DND-41 (cell line): Measurements from ENCODE around the gene CLPTM1L.

Experiments
- ATAC-seq: fragments of 200-7000 bp; cut with Tn5 transposase; 3 replicates; pipeline ENCODE4 v1.9.1; 2021; ENCODE audit warnings: low read depth; ENCODE audit not compliant: insufficient read depth
- DNase-seq: peaks from one replicate; pipeline ENCODE4 v3.0.0-alpha.2; 2020
- H2AFZ ChIP-seq: 2 replicates; pipeline ENCODE4 v1.6.0; 2012; ENCODE audit warnings: low read depth, low read length
- H3K27ac ChIP-seq: 2 replicates; pipeline ENCODE4 v1.5.1; 2012; ENCODE audit warnings: low read length, inconsistent platforms
- H3K27me3 ChIP-seq: fragments of 200-600 bp; sonication (generic); 2 replicates; pipeline ENCODE4 v1.6.0; 2012; ENCODE audit warnings: low read length, mild to moderate bottlenecking, inconsistent platforms; ENCODE audit not compliant: insufficient read depth, poor library complexity
- H3K36me3 ChIP-seq: 2 replicates; pipeline ENCODE4 v1.5.1; 2012; ENCODE audit warnings: low read length, inconsistent platforms; ENCODE audit not compliant: insufficient read depth
- H3K4me1 ChIP-seq: 2 replicates; pipeline ENCODE4 v1.5.1; 2012; ENCODE audit warnings: mild to moderate bottlenecking, low read length; ENCODE audit not compliant: insufficient read depth
- H3K4me2 ChIP-seq: 2 replicates; pipeline ENCODE4 v1.6.0; 2012; ENCODE audit warnings: mild to moderate bottlenecking, moderate library complexity, low read length, inconsistent platforms; ENCODE audit not compliant: insufficient read depth
- H3K4me3 ChIP-seq, 2 experiments: fragments of 200-600 bp in 1 of 2; shearing (Covaris generic) in 1 of 2; 2 replicates each; pipeline ENCODE4 v1.5.1; 2012 to 2016; ENCODE audit warnings: inconsistent platforms in 2 of 2, low read length in 2 of 2, mild to moderate bottlenecking in 2 of 2, low read depth in 1 of 2, moderate library complexity in 1 of 2
- H3K79me2 ChIP-seq: 2 replicates; pipeline ENCODE4 v1.6.0; 2012; ENCODE audit warnings: low read length, inconsistent platforms; ENCODE audit not compliant: insufficient read depth
- H3K9ac ChIP-seq: 2 replicates; pipeline ENCODE4 v1.6.0; 2012; ENCODE audit warnings: low read depth, mild to moderate bottlenecking, inconsistent platforms, low read length, moderate library complexity
- H3K9me3 ChIP-seq: 2 replicates; pipeline ENCODE4 v1.5.1; 2012; ENCODE audit warnings: low read length, moderate library complexity, mild to moderate bottlenecking, inconsistent platforms; ENCODE audit not compliant: insufficient read depth, severe bottlenecking
- H4K20me1 ChIP-seq: 2 replicates; pipeline ENCODE4 v1.6.0; 2012; ENCODE audit warnings: low read length; ENCODE audit not compliant: insufficient read depth
- EZH2 ChIP-seq: IDR thresholded peaks from 3 replicates; pipeline ENCODE4 v1.6.1; 2012; ENCODE audit warnings: borderline replicate concordance, low read depth, mild to moderate bottlenecking, moderate library complexity, low read length, inconsistent platforms; ENCODE audit not compliant: severe bottlenecking
- TF ChIP-seq, protein P1 (sequence below): IDR thresholded peaks from 2 replicates; pipeline ENCODE4 v1.5.1; 2012; ENCODE audit warnings: borderline replicate concordance, low read length, moderate library complexity, mild to moderate bottlenecking; ENCODE audit not compliant: poor library complexity, severe bottlenecking; ENCODE audit errors: extremely low read depth

CLPTM1L gene

DNA sequence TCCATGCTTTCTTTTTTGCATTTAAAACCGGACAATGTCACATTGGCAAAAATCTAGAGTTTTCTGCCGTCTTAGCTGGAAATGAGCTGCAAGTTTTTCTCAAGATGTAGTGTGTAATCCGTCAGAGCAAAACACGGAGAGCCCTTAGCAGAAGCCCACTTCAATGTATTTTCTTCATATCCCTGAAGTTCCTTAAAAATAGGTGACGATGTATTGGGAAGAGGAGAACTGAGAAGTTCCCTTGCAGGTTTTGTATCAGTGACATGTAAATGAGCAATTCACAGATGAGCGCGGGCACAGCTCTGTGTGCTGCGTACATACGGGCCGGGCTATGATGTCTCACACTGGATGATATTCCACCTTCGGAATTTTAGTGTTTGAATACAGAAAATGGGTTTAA is 14.8 kb upstream of the CLPTM1L start:
- no peak for ATAC-seq
- no peak overlapping the region for H2AFZ ChIP-seq

DNA sequence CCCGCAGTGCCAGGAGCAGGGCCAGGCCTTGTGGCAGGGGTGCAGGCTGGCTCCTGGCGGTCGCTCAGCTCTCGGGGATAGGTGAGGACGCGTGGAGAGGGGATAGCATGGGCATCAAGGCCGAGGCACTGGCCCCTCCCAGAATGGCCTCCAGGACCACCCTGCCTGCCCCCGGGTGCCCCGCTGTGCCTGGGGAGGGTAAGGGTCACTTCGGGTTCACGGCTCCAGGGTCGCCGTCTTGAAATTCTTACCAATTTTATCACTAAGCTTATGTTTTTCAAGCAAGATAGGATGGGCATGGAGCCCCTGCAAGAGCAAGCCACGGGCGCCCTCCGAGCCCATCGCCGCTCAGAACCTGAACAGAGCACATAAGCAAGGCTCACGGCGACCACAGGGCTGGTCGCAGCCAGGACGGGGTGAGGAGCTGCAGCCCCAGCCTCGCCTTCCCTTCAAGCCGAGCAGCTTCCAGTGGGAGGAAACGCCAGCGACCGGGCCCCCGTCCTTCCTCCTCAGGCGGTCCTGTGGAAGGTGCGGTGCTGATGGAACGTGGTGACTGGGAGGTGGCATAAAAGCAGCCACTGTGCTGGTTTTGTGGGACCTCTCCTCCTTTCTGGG is 14.2 kb upstream of the CLPTM1L start:
- no peak overlapping the region for H3K4me3 ChIP-seq
- DNase-seq (no peak), ATAC-seq (no peak)
- no peak overlapping the region for H3K4me2 ChIP-seq
- H3K9ac ChIP-seq = no peak overlapping the region
- no peak overlapping the region for H3K27ac ChIP-seq
- no peaks in the 10 kb centered on the region for H3K79me2 ChIP-seq
- no peaks in the 10 kb centered on the region for H3K9me3 ChIP-seq
- no peaks in the 10 kb centered on the region for H4K20me1 ChIP-seq
- no peak overlapping the region for H2AFZ ChIP-seq
- H3K36me3 ChIP-seq = no peaks in the 10 kb centered on the region
- peaks cover 2% of the 10 kb centered on the region for H3K4me1 ChIP-seq
- no peak for TF ChIP-seq EZH2
- TF ChIP-seq, protein P1, sequence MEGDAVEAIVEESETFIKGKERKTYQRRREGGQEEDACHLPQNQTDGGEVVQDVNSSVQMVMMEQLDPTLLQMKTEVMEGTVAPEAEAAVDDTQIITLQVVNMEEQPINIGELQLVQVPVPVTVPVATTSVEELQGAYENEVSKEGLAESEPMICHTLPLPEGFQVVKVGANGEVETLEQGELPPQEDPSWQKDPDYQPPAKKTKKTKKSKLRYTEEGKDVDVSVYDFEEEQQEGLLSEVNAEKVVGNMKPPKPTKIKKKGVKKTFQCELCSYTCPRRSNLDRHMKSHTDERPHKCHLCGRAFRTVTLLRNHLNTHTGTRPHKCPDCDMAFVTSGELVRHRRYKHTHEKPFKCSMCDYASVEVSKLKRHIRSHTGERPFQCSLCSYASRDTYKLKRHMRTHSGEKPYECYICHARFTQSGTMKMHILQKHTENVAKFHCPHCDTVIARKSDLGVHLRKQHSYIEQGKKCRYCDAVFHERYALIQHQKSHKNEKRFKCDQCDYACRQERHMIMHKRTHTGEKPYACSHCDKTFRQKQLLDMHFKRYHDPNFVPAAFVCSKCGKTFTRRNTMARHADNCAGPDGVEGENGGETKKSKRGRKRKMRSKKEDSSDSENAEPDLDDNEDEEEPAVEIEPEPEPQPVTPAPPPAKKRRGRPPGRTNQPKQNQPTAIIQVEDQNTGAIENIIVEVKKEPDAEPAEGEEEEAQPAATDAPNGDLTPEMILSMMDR = no peak
- H3K27me3 ChIP-seq = peaks cover 5% of the 10 kb centered on the region

More for the DNA sequence above, 14.8 kb upstream of the CLPTM1L start:
- no peaks in the 10 kb centered on the region for H4K20me1 ChIP-seq
- DNase-seq = no peak
- no peaks in the 10 kb centered on the region for H3K79me2 ChIP-seq
- H3K27ac ChIP-seq = no peak overlapping the region
- no peaks in the 10 kb centered on the region for H3K9me3 ChIP-seq
- H3K9ac ChIP-seq = no peak overlapping the region
- no peaks in the 10 kb centered on the region for H3K36me3 ChIP-seq
- peaks cover 5% of the 10 kb centered on the region for H3K4me1 ChIP-seq
- peaks cover 5% of the 10 kb centered on the region for H3K27me3 ChIP-seq
- H3K4me3 ChIP-seq = no peak overlapping the region
- TF ChIP-seq, protein P1 = no peak
- TF ChIP-seq EZH2 = no peak
- H3K4me2 ChIP-seq = no peak overlapping the region

GRCh38 chr5:1358726-1359025 is 13.8 kb upstream of the CLPTM1L start:
- Histone ChIP-seq H3K4me2 (no peak overlapping the region), H3K36me3 (no peaks in the 10 kb centered on the region), H3K27ac (no peak overlapping the region), H3K9ac (no peak overlapping the region), H3K4me1 (no peaks in the 10 kb centered on the region), H3K27me3 (peaks cover 3% of the 10 kb centered on the region), H4K20me1 (no peaks in the 10 kb centered on the region), H2AFZ (no peak overlapping the region), H3K79me2 (no peaks in the 10 kb centered on the region), H3K4me3 (no peak overlapping the region), H3K9me3 (no peaks in the 10 kb centered on the region)
- ATAC-seq = no peak
- no peak for TF ChIP-seq EZH2
- TF ChIP-seq, protein P1 = no peak
- DNase-seq = no peak
